Psoas muscle (tissue), 8 donors: ENCODE data around the gene UBE3D. TPM values are rescaled to one million over a fixed set of nuclear protein-coding genes. Genes with fewer than 3 reads are reported as not detected.
A peak's percentile ranks its signal among the peaks of the same experiment; 100 is the strongest.

Experiments used
- ATAC-seq, 4 donors: fragments of 200-7000 bp; cut with Tn5 transposase; one replicate each; pipeline ENCODE4 v1.9.1; 2020; ENCODE audit warnings: moderate library complexity in 3 of 4, mild to moderate bottlenecking in 2 of 4
- DNase-seq, 2 donors: peaks; one replicate each; pipeline ENCODE4 v3.0.0-alpha.2; 2020
- H3K27ac ChIP-seq: fragments of 200-600 bp; one replicate; pipeline ENCODE4 v1.8.0; 2022
- H3K27me3 ChIP-seq, 3 donors: fragments of 200-600 bp in 1 of 3; one replicate each; pipeline versions ENCODE4 v1.6.1 to v1.8.0; 2013 to 2022; ENCODE audit warnings: low read length in 2 of 3, mild to moderate bottlenecking in 2 of 3, moderate library complexity in 1 of 3; ENCODE audit not compliant: insufficient read depth in 3 of 3
- H3K36me3 ChIP-seq, 2 donors: fragments of 200-600 bp in 1 of 2; one replicate each; pipeline versions ENCODE4 v1.6.1 to v1.8.0; 2013 to 2022; ENCODE audit warnings: low read depth in 1 of 2, mild to moderate bottlenecking in 1 of 2, moderate library complexity in 1 of 2; ENCODE audit not compliant: insufficient read depth in 1 of 2
- H3K4me1 ChIP-seq: fragments of 200-600 bp; one replicate; pipeline ENCODE4 v1.8.0; 2022
- H3K4me3 ChIP-seq: fragments of 200-600 bp; one replicate; pipeline ENCODE4 v1.8.0; 2022; ENCODE audit warnings: mild to moderate bottlenecking
- H3K9me3 ChIP-seq: fragments of 200-600 bp; one replicate; pipeline ENCODE4 v1.8.0; 2022
- CTCF ChIP-seq: fragments of 200-600 bp; IDR thresholded peaks from one replicate; pipeline ENCODE4 v1.8.0; 2022; ENCODE audit warnings: antibody characterized with exemption
- WGBS, 3 donors: extraction: QIAGEN DNeasy Blood & Tissue Kit; methylation state at CpG; one replicate each; pipeline versions ENCODE4 v1.1.6 to v1.1.7; 2013; 5-methylcytosine and 5-hydroxymethylcytosine counted together
- intact Hi-C, 2 donors: fragments of 100-400 bp; cut with DNase I; formaldehyde crosslinking; loops; one replicate each; pipeline versions ENCODE4 v1.11.0 to v1.14.2; 2022
- polyA plus RNA-seq, 3 donors: library from polyadenylated mRNA; stranded (reverse); fragments of 200-250 nt; gene quantifications; one replicate each; pipeline ENCODE4 v1.2.3, GENCODE V29; 2013
- total RNA-seq, 4 donors: library from RNA; stranded (reverse); fragmentation: NEBNext Ultra II Directional in 2 of 4; extraction: Animal tissue kit (Norgen Biotek cat#: 25700) in 2 of 4; gene quantifications; one replicate each; pipeline versions ENCODE4 v1.2.1 to v1.2.4, GENCODE V29; 2021 to 2023
- donor health status: healthy with polysubstance abuse.
- donor health status: DM: no; HTN: no; CAD: no; lungs with moderate emphysema.
- donor health status: Bipolar disorder and iron deficiency.
- donor health status: healthy.
- donor health status: DM: yes; HTN: yes; CAD: no.
- donor health status: DM: no; HTN: no; CAD: no.
- donor health status: DM: no; HTN: no; CAD: no.
- donor health status: DM: yes; HTN: yes; CAD: no.

UBE3D gene
- total and polyA plus RNA-seq, 7 donors = 1.9 to 3.8 (median 2.2) TPM

- TF ChIP-seq CTCF = no peak
- Histone ChIP-seq H3K36me3 (peaks cover 0 to 27% of the 10 kb centered on the region in 2 donors), H3K27ac (no peak overlapping the region), H3K27me3 (no peaks in the 10 kb centered on the region), H3K4me1 (peaks cover 9% of the 10 kb centered on the region), H3K4me3 (no peak overlapping the region), H3K9me3 (no peaks in the 10 kb centered on the region)
- DNase-seq (no peak), ATAC-seq (peak in 3 of 4 donors; percentile 48 to 72 (median 51))
- WGBS, 3 donors = 58 to 65% (median 63%) methylated on average over 3 of the region's 3 CpGs
- intact Hi-C loops = no loop called here
Observed at GRCh38 chr6:83098589-83098988, 32.9 kb upstream of the UBE3D start.

GRCh38 chr6:83097675-83098074, 32.0 kb upstream of the UBE3D start:
- Histone ChIP-seq H3K27ac (no peak overlapping the region), H3K36me3 (peaks cover 0 to 19% of the 10 kb centered on the region in 2 donors), H3K4me1 (peaks cover 15% of the 10 kb centered on the region), H3K27me3 (no peaks in the 10 kb centered on the region), H3K9me3 (no peaks in the 10 kb centered on the region), H3K4me3 (no peak overlapping the region)
- intact Hi-C loops = no loop called here
- no peak for TF ChIP-seq CTCF
- ATAC-seq = no peak
- 93 to 98% (median 97%) methylated on average over 1 of the region's 1 CpG for WGBS, 3 donors
- DNase-seq = no peak

- Histone ChIP-seq H3K27me3 (no peaks in the 10 kb centered on the region), H3K9me3 (no peaks in the 10 kb centered on the region), H3K27ac (no peak overlapping the region), H3K4me3 (no peak overlapping the region), H3K4me1 (peaks cover 19% of the 10 kb centered on the region), H3K36me3 (peaks cover 0 to 14% of the 10 kb centered on the region in 2 donors)
- TF ChIP-seq CTCF = no peak
- intact Hi-C loops = no loop called here
- DNase-seq (no peak), ATAC-seq (no peak)
- WGBS, 3 donors = 80 to 90% (median 84%) methylated on average over 2 of the region's 2 CpGs
Observed at GRCh38 chr6:83097204-83097603, 31.6 kb upstream of the UBE3D start.

- Histone ChIP-seq H3K4me3 (no peak overlapping the region), H3K4me1 (peaks cover 19% of the 10 kb centered on the region), H3K27ac (no peak overlapping the region), H3K36me3 (peaks cover 0 to 10% of the 10 kb centered on the region in 2 donors), H3K9me3 (no peaks in the 10 kb centered on the region), H3K27me3 (no peaks in the 10 kb centered on the region)
- no peak for TF ChIP-seq CTCF
- intact Hi-C loops = no loop called here
- 87 to 90% (median 90%) methylated on average over 2 of the region's 2 CpGs for WGBS, 3 donors
- no peak for DNase-seq
- ATAC-seq = no peak
Observed at GRCh38 chr6:83096791-83097190, 31.1 kb upstream of the UBE3D start.

- whole genome bisulfite sequencing, 3 donors = 75 to 81% (median 77%) methylated on average over 3 of the region's 3 CpGs
- intact Hi-C loops = no loop called here
- Histone ChIP-seq H3K27ac (peak overlapping the region; percentile 56), H3K27me3 (no peaks in the 10 kb centered on the region), H3K36me3 (no peaks in the 10 kb centered on the region), H3K9me3 (no peaks in the 10 kb centered on the region), H3K4me3 (no peak overlapping the region), H3K4me1 (peaks cover 19% of the 10 kb centered on the region)
- DNase-seq = no peak
- TF ChIP-seq CTCF = no peak
- ATAC-seq = peak; percentile 71 to 96 (median 82)
Observed at GRCh38 chr6:83092756-83093399, 27.2 kb upstream of the UBE3D start.
